Eye (tissue), 1 donor: ENCODE data around the gene PPP2R2B.

Source experiments
- DNase-seq: peaks from one replicate; pipeline ENCODE4 v3.0.0-alpha.2; 2015

Gene PPP2R2B

GRCh38 chr5:146878476-146879172 lies at the start of gene PPP2R2B:
Gene PPP2R2B (minus strand): TSS chr5:146878757.
- peak; percentile 89 for DNase-seq

- DNase-seq: no peak
Observed at GRCh38 chr5:146924132-146924531, 45.6 kb upstream of the PPP2R2B start.

GRCh38 chr5:146921225-146921624 lies 42.7 kb upstream of the PPP2R2B start:
- DNase-seq: peak; percentile 54

GRCh38 chr5:146920351-146920881 lies 41.9 kb upstream of the PPP2R2B start:
- DNase-seq: peak; percentile 33

GRCh38 chr5:146919304-146919703 lies 40.7 kb upstream of the PPP2R2B start:
- DNase-seq: peak; percentile 77

GRCh38 chr5:146917931-146918330 lies 39.4 kb upstream of the PPP2R2B start:
- peak; percentile 81 for DNase-seq

- DNase-seq: no peak
Observed at GRCh38 chr5:146912874-146913273, 34.3 kb upstream of the PPP2R2B start.

GRCh38 chr5:146910239-146910638 lies 31.7 kb upstream of the PPP2R2B start:
- no peak for DNase-seq

- DNase-seq: peak; percentile 58
Observed at GRCh38 chr5:146909255-146910068, 30.9 kb upstream of the PPP2R2B start.

GRCh38 chr5:146906803-146907202 lies 28.2 kb upstream of the PPP2R2B start:
- DNase-seq: no peak

- no peak for DNase-seq
Observed at GRCh38 chr5:146904890-146905289, 26.3 kb upstream of the PPP2R2B start.

- no peak for DNase-seq
Observed at GRCh38 chr5:146903789-146904188, 25.2 kb upstream of the PPP2R2B start.

GRCh38 chr5:146902471-146902870 lies 23.9 kb upstream of the PPP2R2B start:
- DNase-seq: peak; percentile 35

- DNase-seq: no peak
Observed at GRCh38 chr5:146897061-146897460, 18.5 kb upstream of the PPP2R2B start.

- no peak for DNase-seq
Observed at GRCh38 chr5:146894753-146895521, 16.4 kb upstream of the PPP2R2B start.

- DNase-seq: no peak
Observed at GRCh38 chr5:146893991-146894390, 15.4 kb upstream of the PPP2R2B start.

GRCh38 chr5:146892231-146892630 lies 13.7 kb upstream of the PPP2R2B start:
- no peak for DNase-seq

GRCh38 chr5:146891511-146891910 lies 13.0 kb upstream of the PPP2R2B start:
- no peak for DNase-seq

GRCh38 chr5:146890731-146891440 lies 12.3 kb upstream of the PPP2R2B start:
- no peak for DNase-seq

GRCh38 chr5:146890066-146890465 lies 11.5 kb upstream of the PPP2R2B start:
- no peak for DNase-seq

GRCh38 chr5:146889169-146889568 lies 10.6 kb upstream of the PPP2R2B start:
- no peak for DNase-seq

- DNase-seq: no peak
Observed at GRCh38 chr5:146888351-146888978, 9.9 kb upstream of the PPP2R2B start.
